Ishikawa (cell line): Measurements from ENCODE around the gene TPD52L2.

ENCODE experiments used
- CEBPB ChIP-seq: IDR thresholded peaks from 2 replicates; pipeline ENCODE4 v1.6.1; 2012
- EGR1 ChIP-seq: IDR thresholded peaks from 2 replicates; pipeline ENCODE4 v1.6.1; 2012
- FOXM1 ChIP-seq: IDR thresholded peaks from 2 replicates; pipeline ENCODE4 v1.6.1; 2012; ENCODE audit warnings: low read depth, borderline replicate concordance
- RAD21 ChIP-seq: IDR thresholded peaks from 2 replicates; pipeline ENCODE4 v1.6.1; 2012; ENCODE audit warnings: low read depth
- TAF1 ChIP-seq: IDR thresholded peaks from 2 replicates; pipeline ENCODE4 v1.6.1; 2012; ENCODE audit warnings: low read depth, mild to moderate bottlenecking
- TCF12 ChIP-seq: IDR thresholded peaks from 2 replicates; pipeline ENCODE4 v1.6.1; 2012; ENCODE audit warnings: low read depth
- TEAD4 ChIP-seq: IDR thresholded peaks from 2 replicates; pipeline ENCODE4 v1.6.1; 2012
- TF ChIP-seq, protein P1 (sequence below): IDR thresholded peaks from 2 replicates; pipeline ENCODE4 v1.6.1; 2012
- TF ChIP-seq, protein P2 (sequence below): IDR thresholded peaks from 2 replicates; pipeline ENCODE4 v1.6.1; 2012; ENCODE audit warnings: low read depth, mild to moderate bottlenecking

GRCh38 chr20:63857764-63858392 lies 7.2 kb upstream of the TPD52L2 start:
- no peak for TF ChIP-seq CEBPB
- TF ChIP-seq TEAD4: no peak
- TF ChIP-seq FOXM1: no peak
- TF ChIP-seq TCF12: no peak
- TF ChIP-seq, protein P1, sequence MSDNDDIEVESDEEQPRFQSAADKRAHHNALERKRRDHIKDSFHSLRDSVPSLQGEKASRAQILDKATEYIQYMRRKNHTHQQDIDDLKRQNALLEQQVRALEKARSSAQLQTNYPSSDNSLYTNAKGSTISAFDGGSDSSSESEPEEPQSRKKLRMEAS: no peak
- TF ChIP-seq EGR1: no peak
- TF ChIP-seq TAF1: no peak
- no peak for TF ChIP-seq RAD21
- TF ChIP-seq, protein P2, sequence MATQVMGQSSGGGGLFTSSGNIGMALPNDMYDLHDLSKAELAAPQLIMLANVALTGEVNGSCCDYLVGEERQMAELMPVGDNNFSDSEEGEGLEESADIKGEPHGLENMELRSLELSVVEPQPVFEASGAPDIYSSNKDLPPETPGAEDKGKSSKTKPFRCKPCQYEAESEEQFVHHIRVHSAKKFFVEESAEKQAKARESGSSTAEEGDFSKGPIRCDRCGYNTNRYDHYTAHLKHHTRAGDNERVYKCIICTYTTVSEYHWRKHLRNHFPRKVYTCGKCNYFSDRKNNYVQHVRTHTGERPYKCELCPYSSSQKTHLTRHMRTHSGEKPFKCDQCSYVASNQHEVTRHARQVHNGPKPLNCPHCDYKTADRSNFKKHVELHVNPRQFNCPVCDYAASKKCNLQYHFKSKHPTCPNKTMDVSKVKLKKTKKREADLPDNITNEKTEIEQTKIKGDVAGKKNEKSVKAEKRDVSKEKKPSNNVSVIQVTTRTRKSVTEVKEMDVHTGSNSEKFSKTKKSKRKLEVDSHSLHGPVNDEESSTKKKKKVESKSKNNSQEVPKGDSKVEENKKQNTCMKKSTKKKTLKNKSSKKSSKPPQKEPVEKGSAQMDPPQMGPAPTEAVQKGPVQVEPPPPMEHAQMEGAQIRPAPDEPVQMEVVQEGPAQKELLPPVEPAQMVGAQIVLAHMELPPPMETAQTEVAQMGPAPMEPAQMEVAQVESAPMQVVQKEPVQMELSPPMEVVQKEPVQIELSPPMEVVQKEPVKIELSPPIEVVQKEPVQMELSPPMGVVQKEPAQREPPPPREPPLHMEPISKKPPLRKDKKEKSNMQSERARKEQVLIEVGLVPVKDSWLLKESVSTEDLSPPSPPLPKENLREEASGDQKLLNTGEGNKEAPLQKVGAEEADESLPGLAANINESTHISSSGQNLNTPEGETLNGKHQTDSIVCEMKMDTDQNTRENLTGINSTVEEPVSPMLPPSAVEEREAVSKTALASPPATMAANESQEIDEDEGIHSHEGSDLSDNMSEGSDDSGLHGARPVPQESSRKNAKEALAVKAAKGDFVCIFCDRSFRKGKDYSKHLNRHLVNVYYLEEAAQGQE: no peak
